SK-MEL-5 (cell line): ENCODE data around the gene KCTD11. TPM values are rescaled to one million over a fixed set of nuclear protein-coding genes. Genes with fewer than 3 reads are reported as not detected.

ENCODE experiments used
- DNase-seq: peaks from one replicate; pipeline ENCODE4 v3.0.0-alpha.2; 2016; ENCODE audit warnings: low read depth, low spot score
- in situ Hi-C: cut with HindIII; loops from 2 replicates; pipeline ENCODE4 v1.10.0; 2016; ENCODE audit warnings: low sequenced_read_pairs, high pct_unique_total_duplicates, low pct_unique_long_range_greater_than_20kb
- polyA plus RNA-seq, 2 experiments: library from polyadenylated mRNA; depleted of rRNA; stranded (reverse); fragments of >200 nt; gene quantifications; 2 replicates each; pipeline ENCODE4 v1.2.3, GENCODE V29; 2015
- total RNA-seq: library from RNA; depleted of rRNA; stranded (reverse); fragments of >200 nt; shearing (Covaris generic); gene quantifications from 2 replicates; pipeline ENCODE4 v1.2.3, GENCODE V29; 2014; rRNA removed

KCTD11 gene
- 2.0 and 2.5 TPM in 2 replicates for total RNA-seq
- 6.0 and 8.1 TPM in 2 replicates for polyA plus RNA-seq (2015; cell fraction: cytosol; rRNA removed)
- polyA plus RNA-seq (2015; cell fraction: nucleus; rRNA removed): 6.7 and 7.5 TPM in 2 replicates

DNA sequence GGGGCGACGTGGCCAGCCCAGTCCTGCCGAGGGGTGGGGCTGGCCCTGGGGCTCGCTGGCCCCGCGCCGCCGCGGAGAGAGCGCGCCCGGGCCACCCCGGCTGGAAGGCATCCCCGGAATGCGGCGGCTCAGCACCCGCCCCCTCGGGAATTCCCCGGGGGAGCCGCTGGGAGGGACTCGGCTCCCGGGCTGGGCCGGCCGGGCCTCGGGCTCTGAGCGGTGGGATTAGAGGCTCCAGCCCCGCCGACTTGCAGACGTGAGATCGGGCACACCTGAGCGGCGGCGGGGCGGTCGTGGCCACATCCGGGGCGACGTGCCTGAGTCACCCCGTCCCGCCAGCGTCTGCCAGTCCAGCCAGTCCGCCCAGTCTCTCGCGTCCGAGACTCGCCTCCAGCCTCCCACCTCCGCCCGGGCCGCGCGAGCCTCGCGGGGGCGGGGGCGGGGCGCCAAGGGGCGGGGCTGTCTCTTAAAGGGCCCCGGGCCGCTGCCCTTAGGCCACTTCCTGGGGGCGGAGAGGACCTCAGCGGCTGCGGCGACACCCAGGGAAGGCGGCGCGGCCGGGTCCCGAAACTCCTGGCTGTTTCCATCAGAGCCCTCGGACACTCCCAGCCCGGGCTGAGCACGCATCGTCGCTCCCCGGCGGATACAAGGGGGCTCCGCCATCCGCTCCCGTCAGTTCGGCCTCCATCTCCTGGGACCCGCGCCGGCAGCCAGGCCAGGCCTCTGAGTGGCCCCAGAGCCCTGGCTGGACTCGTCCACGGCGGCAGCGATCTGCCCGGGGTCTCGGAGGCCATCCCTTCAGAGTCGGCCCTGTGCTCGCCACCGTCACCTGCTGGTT is at the start of gene KCTD11:
KCTD11 (plus strand) TSS at position 498 of the 838 bp plus-strand sequence.
- in situ Hi-C loops: no loop called here
- DNase-seq: peak; percentile 63

- no peak for DNase-seq
- in situ Hi-C loops: no loop called here
These were observed 47.8 kb upstream of the KCTD11 start for GRCh38 chr17:7304179-7304578.

DNA sequence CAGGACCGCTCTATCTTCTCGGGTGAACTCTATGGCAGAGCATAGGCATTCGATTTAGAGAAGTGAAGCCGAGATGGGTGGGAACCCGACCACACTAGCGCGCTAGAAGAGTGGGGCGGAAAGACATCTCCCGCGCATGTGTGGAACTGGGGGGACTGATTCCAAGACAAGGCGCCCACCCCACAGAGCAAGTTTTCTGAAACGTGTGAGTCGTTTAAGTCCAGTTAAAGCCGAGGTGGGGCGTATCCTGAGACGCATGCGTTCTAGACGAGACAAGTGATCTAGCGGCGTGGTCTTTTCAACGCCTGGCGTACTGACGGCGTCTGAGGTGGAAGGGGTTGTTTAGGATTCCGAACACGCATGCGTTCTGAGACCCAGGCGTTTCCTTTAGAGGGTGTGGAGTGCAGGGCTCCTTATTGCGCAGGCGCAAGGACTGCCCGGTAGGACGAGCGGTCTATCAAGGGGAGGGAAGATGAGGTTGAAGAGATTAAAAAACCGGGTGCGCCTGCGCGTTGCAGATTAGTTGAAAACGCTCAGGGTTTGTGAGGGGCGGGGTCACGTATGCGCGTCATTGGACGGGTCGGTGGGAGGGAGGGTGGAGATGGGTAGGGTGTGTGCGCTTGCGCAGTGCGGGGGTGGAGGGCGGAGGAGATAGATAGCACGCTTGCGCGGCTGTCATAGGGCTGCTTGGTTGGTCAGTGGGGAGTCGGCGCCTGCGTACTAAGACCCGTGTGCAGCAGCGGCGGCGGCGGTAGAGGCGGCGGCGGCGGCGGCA is 44.9 kb upstream of the KCTD11 start, which contains the start of gene EIF5A:
EIF5A (plus strand) TSS at position 718 of the 775 bp plus-strand sequence. CDS start 2,008 bp downstream, outside the sequence.
- in situ Hi-C loops: no loop called here

DNA sequence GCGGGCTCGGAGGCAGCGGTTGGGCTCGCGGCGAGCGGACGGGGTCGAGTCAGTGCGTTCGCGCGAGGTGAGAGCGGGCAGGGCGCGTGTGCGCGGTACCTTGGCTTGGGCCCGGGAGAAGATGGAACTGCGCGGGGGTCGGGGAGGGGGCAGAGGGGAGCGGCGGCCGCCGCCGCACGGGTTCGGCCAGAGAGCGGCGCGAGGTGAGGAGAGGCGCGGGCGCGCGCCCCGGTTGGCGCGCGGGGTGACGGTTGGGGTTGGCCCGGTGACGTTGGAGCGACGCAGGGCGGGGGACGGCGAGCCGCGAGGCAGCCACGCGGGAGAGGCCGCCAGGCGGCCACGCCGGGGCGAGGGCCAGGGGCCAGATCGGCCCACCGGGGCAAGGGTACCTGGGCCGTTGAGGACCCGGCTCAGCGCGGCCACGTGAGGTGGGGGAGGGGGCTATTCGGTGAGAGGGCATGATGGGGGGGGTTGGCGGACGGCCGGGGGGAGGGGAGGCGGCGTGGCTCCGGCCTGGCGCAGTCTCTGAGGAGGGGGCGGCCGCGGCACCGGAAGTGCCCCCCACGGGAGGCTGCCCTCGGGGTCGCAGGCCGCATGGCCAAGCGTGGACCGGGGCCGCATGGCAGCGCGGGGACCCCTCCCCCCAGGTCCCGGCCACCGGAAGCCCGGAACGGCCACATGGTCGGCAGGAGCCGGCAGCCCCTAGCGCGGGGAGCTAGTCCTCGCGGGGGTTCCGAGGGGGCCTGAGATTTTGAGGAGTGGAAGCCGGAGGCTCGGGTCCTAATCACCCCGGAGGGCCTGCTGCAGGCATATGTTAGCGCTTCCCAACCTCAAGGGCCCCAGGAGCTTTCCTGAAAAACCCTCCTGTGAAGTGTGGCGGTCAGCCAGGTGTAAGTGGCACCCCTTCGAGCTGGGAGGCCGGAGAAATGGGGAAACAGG is 44.0 kb upstream of the KCTD11 start:
- DNase-seq: peak; percentile 29
- in situ Hi-C loops: no loop called here

More for the DNA sequence above, 44.9 kb upstream of the KCTD11 start, which contains the start of gene EIF5A:
- DNase-seq: peak; percentile 100

GRCh38 chr17:7308625-7309433 is 43.1 kb upstream of the KCTD11 start:
- in situ Hi-C loops: no loop called here
- peak; percentile 87 for DNase-seq

- no peak for DNase-seq
- in situ Hi-C loops: no loop called here
These were observed 42.3 kb upstream of the KCTD11 start for GRCh38 chr17:7309628-7310027.

DNA sequence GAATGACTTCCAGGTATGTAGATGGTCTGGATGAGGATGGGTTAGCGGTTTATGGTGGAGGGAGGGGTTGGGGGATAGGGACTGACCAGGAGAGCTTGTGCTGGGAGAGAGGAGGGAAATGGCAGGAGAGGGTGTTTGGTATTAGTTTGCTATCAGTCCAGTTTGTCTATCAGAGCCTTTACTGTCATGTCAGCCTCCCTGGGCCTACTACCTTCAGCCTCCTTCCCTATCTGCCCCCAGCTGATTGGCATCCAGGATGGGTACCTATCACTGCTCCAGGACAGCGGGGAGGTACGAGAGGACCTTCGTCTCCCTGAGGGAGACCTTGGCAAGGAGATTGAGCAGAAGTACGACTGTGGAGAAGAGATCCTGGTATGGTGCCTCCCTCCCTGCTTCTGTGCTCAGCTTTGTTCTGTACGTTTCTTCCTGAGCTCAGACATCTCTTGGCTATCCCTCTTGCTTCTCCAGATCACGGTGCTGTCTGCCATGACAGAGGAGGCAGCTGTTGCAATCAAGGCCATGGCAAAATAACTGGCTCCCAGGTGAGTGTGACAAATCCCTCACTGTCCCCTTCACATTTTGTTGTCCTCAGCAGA is 40.8 kb upstream of the KCTD11 start:
- no peak for DNase-seq

GRCh38 chr17:7312432-7313087 is 39.4 kb upstream of the KCTD11 start:
- DNase-seq: no peak
- in situ Hi-C loops: no loop called here

More for the DNA sequence above, 40.8 kb upstream of the KCTD11 start:
- in situ Hi-C loops: no loop called here

DNA sequence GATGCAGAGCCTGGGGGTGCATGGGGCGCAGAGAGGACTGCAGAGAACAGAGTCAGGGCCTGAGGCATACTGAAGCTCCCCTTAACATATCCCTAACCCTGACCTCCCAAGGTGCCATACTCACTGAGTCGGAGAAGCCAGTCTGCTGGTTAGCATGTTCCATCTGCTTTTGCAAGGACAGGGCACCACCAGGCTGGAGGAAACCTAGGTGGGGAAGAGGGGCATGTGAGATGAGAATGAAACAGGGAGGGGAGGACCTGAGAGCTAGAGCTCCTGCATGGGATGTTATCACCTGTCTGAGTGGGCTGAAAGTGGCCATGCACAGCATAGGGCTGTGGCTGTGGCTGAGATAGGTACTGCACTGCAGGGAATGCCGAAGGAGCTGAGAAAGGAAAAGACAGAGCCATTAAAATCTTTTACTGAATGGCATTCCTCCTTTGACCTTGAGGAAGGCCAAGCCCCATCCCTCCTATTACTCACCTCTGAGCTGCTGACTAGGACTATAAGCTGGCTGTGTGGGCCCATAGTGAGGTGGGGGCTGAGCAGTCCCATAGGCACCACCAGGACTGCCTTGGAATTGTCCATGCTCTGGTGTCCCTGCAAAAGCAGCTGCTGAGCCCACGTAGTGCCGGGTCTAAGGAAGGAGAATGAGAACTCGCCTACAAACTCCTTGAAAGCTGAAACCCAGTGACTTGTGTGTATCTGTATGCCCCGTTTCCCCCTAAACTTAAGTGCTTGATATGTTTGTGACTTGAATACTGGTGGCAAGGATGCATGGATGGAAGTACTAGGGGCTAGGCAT is 38.7 kb upstream of the KCTD11 start:
- DNase-seq: peak; percentile 50
- in situ Hi-C loops: no loop called here

DNA sequence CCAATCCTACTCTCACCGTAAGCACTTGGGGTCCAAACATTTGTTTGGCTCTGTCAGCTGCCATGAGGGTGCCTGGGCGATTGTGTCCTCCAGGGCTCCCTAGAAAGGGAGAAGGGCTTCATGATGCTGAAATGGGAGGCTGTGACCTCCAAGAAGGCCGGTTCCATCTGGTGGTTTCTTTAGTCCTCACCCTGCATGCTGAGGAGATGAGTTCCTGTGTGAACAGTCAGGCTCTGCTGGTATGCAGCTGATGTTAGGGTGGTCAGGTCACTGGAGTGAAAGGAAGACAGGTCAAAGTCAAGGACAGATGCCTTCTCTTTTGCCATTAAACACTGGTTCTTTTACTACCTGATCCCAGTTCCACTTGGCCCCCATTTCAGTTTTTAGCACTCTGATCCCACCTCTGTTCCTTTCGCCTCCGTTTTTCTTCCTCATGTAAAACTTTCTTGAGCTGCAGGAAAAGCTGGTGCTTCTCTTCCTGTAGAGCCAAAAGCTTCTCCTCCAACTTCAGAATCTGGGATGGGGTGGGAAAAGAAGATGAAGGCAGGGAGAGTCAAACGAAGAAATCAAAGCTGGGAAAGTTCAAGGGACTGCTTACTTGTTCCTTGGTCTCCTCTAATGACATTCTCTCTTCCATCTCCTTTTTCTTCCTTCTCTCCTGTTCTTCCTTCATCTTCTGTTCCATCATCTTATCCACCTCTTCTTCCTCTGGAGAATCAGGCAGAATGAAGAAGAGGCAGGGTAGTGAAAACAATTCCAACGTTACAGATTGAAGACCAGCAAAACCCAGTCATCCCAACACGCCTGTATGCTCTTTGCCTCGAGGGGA is 37.9 kb upstream of the KCTD11 start:
- in situ Hi-C loops: no loop called here
- no peak for DNase-seq

GRCh38 chr17:7314719-7315569 is 37.0 kb upstream of the KCTD11 start, which contains the start of gene GPS2:
Gene GPS2, minus strand, starts transcription at chr17:7315360. Its CDS starts 308 bp downstream, at chr17:7315052.
- peak; percentile 82 for DNase-seq
- in situ Hi-C loops: no loop called here

DNA sequence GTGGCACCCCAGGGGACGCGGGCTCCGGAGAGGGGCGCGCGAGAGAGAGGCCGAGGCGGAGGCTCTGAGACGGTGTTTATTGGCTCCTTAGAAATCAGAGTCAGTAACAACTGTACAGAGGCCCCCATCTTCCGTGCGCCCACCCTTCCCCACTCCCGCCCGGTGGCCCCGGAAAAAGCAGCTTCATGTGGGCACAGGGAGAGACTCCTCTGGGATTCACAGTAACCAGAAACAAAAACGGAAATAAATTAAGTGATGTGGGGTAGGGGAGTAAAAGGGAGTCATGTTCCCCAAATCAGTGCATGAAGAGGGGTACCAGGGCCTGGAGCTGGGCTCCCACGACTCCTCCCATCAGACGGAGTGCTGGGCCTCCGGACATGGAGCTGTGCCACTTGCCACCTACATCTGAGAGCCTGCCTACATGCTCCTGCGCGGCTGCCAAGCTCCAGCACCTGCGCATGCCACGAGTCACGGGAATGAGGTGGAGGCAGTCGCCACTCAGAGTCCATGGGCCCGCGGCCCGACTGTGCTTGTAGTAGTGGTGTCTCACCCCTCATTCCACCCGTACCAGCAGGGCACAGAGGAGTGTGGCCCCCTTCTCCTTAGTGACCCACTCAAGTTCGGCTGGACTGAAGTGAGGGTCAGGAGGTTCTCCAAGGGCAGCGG is 36.3 kb upstream of the KCTD11 start:
- DNase-seq: no peak
- in situ Hi-C loops: no loop called here
